Ectodermal cell (in vitro differentiated cells): ENCODE measurements around the gene TAOK1.

Experiments used
- H3K27ac ChIP-seq: 2 replicates; pipeline ENCODE4 v1.7.0; 2013; ENCODE audit warnings: mild to moderate bottlenecking, low read depth, low read length; ENCODE audit not compliant: insufficient read depth, poor library complexity, severe bottlenecking
- H3K27me3 ChIP-seq: 2 replicates; pipeline ENCODE4 v1.7.0; 2013; ENCODE audit warnings: mild to moderate bottlenecking, low read length; ENCODE audit not compliant: insufficient read depth, control insufficient read depth, poor library complexity, severe bottlenecking
- H3K36me3 ChIP-seq: one replicate; pipeline ENCODE4 v1.7.0; 2013; ENCODE audit warnings: low read length; ENCODE audit not compliant: control insufficient read depth, insufficient read depth
- H3K4me1 ChIP-seq: one replicate; pipeline ENCODE4 v1.7.0; 2013; ENCODE audit warnings: low read length; ENCODE audit not compliant: control insufficient read depth, insufficient read depth
- H3K4me3 ChIP-seq: 2 replicates; pipeline ENCODE4 v1.7.0; 2013; ENCODE audit warnings: low read depth, low read length, control low read depth; ENCODE audit not compliant: insufficient read depth
- H3K9me3 ChIP-seq: 2 replicates; pipeline ENCODE4 v1.7.0; 2013; ENCODE audit warnings: mild to moderate bottlenecking, low read length, moderate library complexity; ENCODE audit not compliant: control insufficient read depth
- WGBS, 2 experiments: methylation state at CpG; one replicate each; pipeline ENCODE4 v1.1.7; 2013; ENCODE audit warnings: missing lambda C conversion rate in 2 of 2; 5-methylcytosine and 5-hydroxymethylcytosine counted together

TAOK1 gene

DNA sequence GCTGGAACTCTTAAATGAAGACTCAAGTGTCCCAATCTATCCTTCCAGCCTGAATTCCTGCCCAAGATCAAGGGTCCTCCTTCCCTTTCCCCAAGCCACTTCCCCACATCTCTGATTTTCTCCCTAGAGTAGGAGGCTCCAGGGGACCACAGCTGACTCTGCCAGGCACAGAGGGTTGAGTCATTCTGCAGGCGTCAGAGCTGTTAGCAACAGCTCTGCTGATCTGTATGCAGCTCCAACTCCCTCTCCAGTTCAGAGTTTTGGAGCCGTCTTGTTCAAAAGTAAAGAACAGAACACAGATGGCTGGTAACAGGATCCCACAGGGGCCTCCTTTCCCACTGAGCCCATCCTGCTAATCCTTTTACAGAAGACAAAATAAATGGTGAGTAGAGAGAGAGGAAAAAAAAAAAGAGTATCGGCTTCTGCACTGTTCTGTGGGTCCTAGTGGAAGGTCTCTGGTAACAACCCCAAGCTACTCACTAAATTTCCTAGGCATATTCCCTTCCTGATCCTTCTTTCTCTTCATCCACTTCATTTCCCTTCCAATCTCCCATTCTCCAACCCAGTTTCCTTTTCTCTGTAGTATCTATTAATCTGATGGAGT lies 13.4 kb upstream of the TAOK1 start:
- Histone ChIP-seq H3K36me3 (no peaks in the 10 kb centered on the region), H3K27ac (peak overlapping the region; percentile 81), H3K27me3 (no peaks in the 10 kb centered on the region), H3K9me3 (no peaks in the 10 kb centered on the region), H3K4me3 (no peak overlapping the region), H3K4me1 (peaks cover 31% of the 10 kb centered on the region)
- 4% methylated on average over 3 of the region's 3 CpGs for WGBS, 2 experiments

DNA sequence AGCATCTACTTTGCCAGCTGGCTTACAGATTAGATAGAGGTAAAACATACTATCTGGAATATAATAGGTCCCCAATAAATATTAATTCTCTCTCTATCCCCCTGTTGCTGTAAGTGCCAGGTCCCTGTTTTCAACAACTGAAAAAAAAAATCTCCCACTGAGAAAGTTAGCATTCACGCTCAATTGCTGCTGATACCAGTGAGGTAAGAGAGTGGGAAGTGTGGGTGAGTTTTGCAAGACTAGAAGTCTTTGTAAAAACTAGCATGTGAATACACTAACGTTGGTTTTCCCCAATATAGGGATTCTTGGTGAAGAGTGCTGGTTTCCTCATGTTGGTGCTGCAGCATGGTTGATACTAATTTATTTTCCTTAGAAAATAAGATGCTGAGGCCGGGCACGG lies 11.7 kb upstream of the TAOK1 start:
- no peaks in the 10 kb centered on the region for H3K36me3 ChIP-seq
- no peak overlapping the region for H3K27ac ChIP-seq
- no peak overlapping the region for H3K4me3 ChIP-seq
- peaks cover 31% of the 10 kb centered on the region for H3K4me1 ChIP-seq
- no peaks in the 10 kb centered on the region for H3K9me3 ChIP-seq
- H3K27me3 ChIP-seq, result no peaks in the 10 kb centered on the region
- WGBS, 2 experiments, result 89% methylated on average over 4 of the region's 4 CpGs

DNA sequence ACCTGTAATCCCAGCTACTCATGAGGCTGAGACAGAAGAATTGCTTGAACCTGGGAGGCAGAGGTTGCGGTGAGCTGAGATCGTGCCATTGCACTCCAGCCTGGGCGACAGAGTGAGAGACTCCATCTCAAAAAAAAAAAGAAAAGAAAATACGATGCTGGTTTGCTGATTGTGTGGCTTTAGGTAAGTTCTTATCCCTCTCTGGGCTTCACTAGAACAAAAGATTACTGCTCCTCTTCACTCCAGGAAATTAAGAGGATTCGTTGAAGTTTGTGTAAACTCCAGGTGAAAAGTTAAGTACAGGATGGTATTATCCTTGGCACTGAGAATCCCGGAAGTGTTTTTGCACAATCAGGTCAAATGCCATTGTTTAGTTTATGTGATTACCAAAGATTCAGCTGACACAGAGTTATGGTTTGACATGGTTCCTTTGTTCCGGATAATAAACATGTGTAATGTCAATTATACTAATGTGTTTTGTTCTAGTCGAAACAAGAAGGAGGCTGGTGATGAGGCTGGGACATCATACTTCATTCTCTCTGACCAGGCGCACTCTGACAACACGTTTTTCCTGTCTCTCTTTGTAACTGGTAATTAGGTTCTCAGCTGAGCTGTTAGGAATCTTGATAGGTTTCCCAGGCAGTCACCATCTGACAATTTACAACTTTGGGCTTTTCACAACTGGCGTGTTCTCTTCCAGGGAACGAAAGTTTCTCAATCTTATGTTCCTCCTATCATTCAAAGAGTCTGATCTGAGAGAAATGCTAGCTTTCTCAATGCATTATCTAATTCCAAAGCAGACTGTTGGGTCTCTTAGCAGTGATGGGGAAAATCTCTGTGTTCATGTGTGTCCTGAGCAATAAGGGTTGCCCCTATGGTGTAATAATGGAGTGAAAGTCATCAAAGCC lies 10.8 kb upstream of the TAOK1 start:
- 79 to 85% methylated on average over 12 of the region's 12 CpGs for WGBS, 2 experiments
- Histone ChIP-seq H3K4me3 (no peak overlapping the region), H3K27ac (no peak overlapping the region), H3K4me1 (peaks cover 31% of the 10 kb centered on the region), H3K36me3 (no peaks in the 10 kb centered on the region), H3K27me3 (no peaks in the 10 kb centered on the region), H3K9me3 (no peaks in the 10 kb centered on the region)

DNA sequence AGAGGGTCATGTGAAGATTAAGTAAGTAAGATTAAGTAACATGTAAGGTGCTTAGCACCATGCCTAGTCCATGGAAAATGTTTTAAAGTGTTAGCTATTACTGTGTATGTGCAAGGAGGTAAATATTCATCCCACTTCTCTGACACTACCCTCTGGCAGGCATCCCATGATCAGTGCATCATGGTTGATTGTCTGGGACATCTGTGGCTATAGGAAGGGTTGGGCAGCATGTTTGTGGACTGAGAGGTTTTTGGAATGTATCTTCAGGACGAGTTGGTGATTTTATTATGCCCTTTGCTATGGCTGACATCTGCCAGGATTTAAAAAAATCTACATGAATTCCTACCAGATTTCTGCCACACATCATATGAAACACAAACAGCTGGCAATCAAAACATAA lies 6.5 kb upstream of the TAOK1 start:
- no peaks in the 10 kb centered on the region for H3K27me3 ChIP-seq
- H3K4me3 ChIP-seq, result no peak overlapping the region
- 86 to 89% methylated on average over 1 of the region's 1 CpG for WGBS, 2 experiments
- H3K36me3 ChIP-seq, result no peaks in the 10 kb centered on the region
- peaks cover 6% of the 10 kb centered on the region for H3K4me1 ChIP-seq
- no peaks in the 10 kb centered on the region for H3K9me3 ChIP-seq
- H3K27ac ChIP-seq, result no peak overlapping the region

DNA sequence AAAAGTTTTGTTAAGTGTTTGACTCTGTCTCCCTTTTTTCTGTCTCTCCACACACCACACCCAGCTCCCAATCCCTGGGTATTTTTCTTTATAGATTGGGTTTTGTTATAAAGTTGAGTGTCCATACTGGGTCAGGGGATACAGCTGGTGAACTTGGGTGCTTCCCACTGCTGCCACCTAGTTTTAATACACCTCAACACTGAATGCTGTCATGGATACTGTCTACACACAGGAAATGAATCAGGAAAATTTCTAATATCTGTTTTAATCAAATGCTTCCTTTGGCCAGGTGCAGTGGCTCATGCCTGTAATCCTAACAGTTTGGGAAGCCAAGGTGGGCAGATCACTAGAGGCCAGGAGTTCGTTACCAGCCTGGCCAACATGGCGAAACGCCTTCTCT lies 5.3 kb upstream of the TAOK1 start:
- no peaks in the 10 kb centered on the region for H3K36me3 ChIP-seq
- 88 to 89% methylated on average over 3 of the region's 3 CpGs for WGBS, 2 experiments
- H3K27me3 ChIP-seq, result no peaks in the 10 kb centered on the region
- peaks cover under 1% of the 10 kb centered on the region for H3K4me1 ChIP-seq
- no peaks in the 10 kb centered on the region for H3K9me3 ChIP-seq
- H3K4me3 ChIP-seq, result no peak overlapping the region
- no peak overlapping the region for H3K27ac ChIP-seq

DNA sequence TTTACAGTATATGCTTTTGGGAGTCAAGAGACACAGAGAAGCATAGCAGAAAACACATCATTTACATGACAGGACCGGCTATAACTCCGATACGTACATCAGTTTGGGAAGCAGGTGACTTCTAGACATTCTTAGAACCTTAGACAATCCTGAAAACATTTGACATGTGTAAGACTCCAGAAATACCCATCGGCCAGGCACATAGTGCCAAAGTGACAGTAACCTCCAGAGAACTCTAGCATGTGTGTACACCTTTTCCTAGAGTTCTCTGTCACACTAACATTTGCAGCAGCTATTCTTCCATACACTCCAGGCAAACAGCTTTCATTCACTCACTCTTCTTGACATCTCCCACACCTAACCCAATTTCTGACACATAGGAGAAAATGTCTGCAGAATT lies 3.4 kb upstream of the TAOK1 start:
- 93 to 94% methylated on average over 4 of the region's 4 CpGs for WGBS, 2 experiments

DNA sequence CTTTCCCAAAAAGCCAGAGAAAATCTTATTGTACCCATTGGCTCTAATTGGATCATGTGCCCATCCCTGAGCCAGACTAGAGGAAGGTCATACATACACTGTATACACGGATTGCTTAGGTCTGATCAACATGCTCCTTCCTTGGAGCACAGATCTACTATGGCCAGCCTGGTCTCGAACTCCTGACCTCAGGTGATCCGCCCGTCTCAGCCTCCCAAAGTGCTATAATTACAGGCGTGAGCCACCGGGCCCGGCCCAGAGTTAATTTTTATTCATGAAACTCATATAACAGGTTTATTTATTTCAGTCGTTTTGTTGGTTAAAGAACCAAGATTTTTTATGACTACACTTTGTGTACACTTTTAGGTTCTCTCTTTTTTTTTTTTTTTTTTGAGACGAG lies 1.2 kb upstream of the TAOK1 start:
- WGBS, 2 experiments, result 97% methylated on average over 9 of the region's 9 CpGs
- peaks cover 11% of the 10 kb centered on the region for H3K4me1 ChIP-seq
- H3K36me3 ChIP-seq, result no peaks in the 10 kb centered on the region
- H3K9me3 ChIP-seq, result no peaks in the 10 kb centered on the region
- H3K27me3 ChIP-seq, result no peaks in the 10 kb centered on the region
- no peak overlapping the region for H3K27ac ChIP-seq
- H3K4me3 ChIP-seq, result no peak overlapping the region

More for the DNA sequence above, 3.4 kb upstream of the TAOK1 start:
- Histone ChIP-seq H3K4me1 (no peaks in the 10 kb centered on the region), H3K4me3 (no peak overlapping the region), H3K36me3 (no peaks in the 10 kb centered on the region), H3K27me3 (no peaks in the 10 kb centered on the region), H3K9me3 (no peaks in the 10 kb centered on the region), H3K27ac (no peak overlapping the region)

DNA sequence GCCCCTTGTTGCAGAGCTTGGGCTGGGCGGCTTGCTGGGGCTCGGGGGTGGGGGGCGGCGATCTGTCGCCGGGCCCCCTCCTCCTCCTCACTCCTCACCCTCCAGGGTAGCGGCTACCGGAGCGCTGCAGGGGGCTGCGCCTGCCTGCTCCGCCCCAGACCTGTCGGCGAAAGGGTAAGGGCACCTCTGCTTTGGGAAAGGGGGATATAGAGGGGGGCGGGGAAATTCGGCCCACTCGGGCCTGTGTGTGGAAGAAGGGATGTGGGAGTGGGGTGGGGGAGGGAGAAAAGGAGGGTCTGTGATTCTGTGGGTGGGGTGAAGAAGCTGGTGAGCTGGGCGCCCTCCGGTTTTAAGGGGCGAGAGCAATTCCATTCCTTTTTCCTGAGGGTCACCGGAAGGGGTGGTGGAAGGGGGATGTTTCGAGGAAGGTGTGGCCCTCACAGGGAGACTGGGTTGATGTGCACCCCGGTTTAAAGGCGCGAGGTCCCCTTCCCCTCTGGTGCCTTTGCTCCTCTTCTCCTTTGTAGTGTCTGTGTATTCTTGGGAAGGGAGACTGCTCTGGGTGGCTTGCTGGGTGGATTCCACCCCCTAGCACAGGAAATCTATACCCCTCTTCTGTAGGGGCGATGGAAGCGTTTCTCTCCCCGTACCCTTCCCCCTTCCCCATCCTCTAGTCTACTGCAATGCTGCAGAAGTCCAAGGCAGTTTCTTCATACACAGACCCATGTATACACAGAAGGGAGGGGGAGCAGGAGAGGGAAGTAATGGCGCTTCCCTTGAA lies 878 bp downstream of the TAOK1 start:
- peaks cover 11% of the 10 kb centered on the region for H3K4me1 ChIP-seq
- 0 to 1% methylated on average over 27 to 28 of the region's 28 CpGs for WGBS, 2 experiments

DNA sequence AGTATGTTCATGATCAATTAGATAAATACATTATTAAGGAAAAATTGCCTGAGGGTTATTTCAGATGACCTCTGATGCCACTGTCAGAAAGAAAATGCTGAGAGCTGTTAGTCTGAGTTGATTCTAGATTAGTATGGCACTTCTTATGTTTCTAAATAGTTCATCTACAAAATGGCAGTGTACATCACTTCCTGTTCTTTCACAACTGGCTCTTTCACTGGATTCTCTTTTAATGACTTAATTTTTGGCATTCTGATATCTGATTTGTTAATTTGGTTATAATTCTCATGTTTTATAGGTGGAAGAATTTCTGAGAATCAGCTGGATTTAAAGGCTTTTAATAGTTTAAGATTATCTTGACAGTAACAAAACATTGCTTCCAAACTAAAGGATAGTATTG lies 3.3 kb downstream of the TAOK1 start:
- Histone ChIP-seq H3K4me1 (peaks cover 11% of the 10 kb centered on the region), H3K27me3 (no peaks in the 10 kb centered on the region), H3K9me3 (no peaks in the 10 kb centered on the region), H3K4me3 (no peak overlapping the region), H3K36me3 (no peaks in the 10 kb centered on the region), H3K27ac (no peak overlapping the region)

More for the DNA sequence above, 878 bp downstream of the TAOK1 start:
- Histone ChIP-seq H3K27ac (peak overlapping the region; percentile 77), H3K4me3 (peak overlapping the region; percentile 89), H3K9me3 (no peaks in the 10 kb centered on the region), H3K36me3 (no peaks in the 10 kb centered on the region), H3K27me3 (no peaks in the 10 kb centered on the region)

DNA sequence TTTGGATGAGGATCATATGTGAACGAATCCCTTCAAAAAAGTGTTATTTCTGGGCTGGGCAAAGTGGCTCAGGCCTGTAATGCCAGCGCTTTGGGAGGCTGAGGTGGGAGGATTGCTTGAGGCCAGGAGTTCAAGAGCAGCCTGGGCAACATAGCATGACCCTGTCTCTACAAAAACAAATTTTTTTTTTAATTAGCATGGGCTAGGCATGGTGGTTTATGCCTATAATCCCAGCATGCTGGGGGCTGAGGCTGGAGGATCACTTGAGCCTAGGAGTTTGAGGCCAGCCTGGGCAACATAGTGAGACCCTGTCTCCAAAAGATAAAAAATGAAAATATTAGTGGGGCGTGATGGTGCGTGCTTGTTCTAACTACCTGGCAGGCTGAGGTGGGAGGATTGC lies 4.6 kb downstream of the TAOK1 start:
- 94 to 98% methylated on average over 4 of the region's 4 CpGs for WGBS, 2 experiments
- H3K27ac ChIP-seq, result no peak overlapping the region
- no peaks in the 10 kb centered on the region for H3K36me3 ChIP-seq
- H3K9me3 ChIP-seq, result no peaks in the 10 kb centered on the region
- no peaks in the 10 kb centered on the region for H3K27me3 ChIP-seq
- H3K4me3 ChIP-seq, result no peak overlapping the region
- H3K4me1 ChIP-seq, result peaks cover 11% of the 10 kb centered on the region
